Ishikawa (cell line): ENCODE results near the gene MYO15B.
A peak's percentile ranks its signal among the peaks of the same experiment; 100 is the strongest.

ENCODE experiments used
- CEBPB ChIP-seq: IDR thresholded peaks from 2 replicates; pipeline ENCODE4 v1.6.1; 2012
- CREB1 ChIP-seq: IDR thresholded peaks from 2 replicates; pipeline ENCODE4 v1.6.1; 2012; ENCODE audit warnings: low read depth
- EGR1 ChIP-seq: IDR thresholded peaks from 2 replicates; pipeline ENCODE4 v1.6.1; 2012
- EP300 ChIP-seq: IDR thresholded peaks from 2 replicates; pipeline ENCODE4 v1.6.1; 2012; ENCODE audit warnings: borderline replicate concordance
- FOXM1 ChIP-seq: IDR thresholded peaks from 2 replicates; pipeline ENCODE4 v1.6.1; 2012; ENCODE audit warnings: low read depth, borderline replicate concordance
- NFIC ChIP-seq: IDR thresholded peaks from 2 replicates; pipeline ENCODE4 v1.6.1; 2012
- RAD21 ChIP-seq: IDR thresholded peaks from 2 replicates; pipeline ENCODE4 v1.6.1; 2012; ENCODE audit warnings: low read depth
- TAF1 ChIP-seq: IDR thresholded peaks from 2 replicates; pipeline ENCODE4 v1.6.1; 2012; ENCODE audit warnings: low read depth, mild to moderate bottlenecking
- TCF12 ChIP-seq: IDR thresholded peaks from 2 replicates; pipeline ENCODE4 v1.6.1; 2012; ENCODE audit warnings: low read depth
- TEAD4 ChIP-seq: IDR thresholded peaks from 2 replicates; pipeline ENCODE4 v1.6.1; 2012
- USF1 ChIP-seq: IDR thresholded peaks from 2 replicates; pipeline ENCODE4 v1.6.1; 2012
- YY1 ChIP-seq: IDR thresholded peaks from 2 replicates; pipeline ENCODE4 v1.6.1; 2012; ENCODE audit warnings: low read depth
- ZBTB7A ChIP-seq: IDR thresholded peaks from 2 replicates; pipeline ENCODE4 v1.6.1; 2012; ENCODE audit warnings: low read depth
- TF ChIP-seq, protein P1 (sequence below): IDR thresholded peaks from 2 replicates; pipeline ENCODE4 v1.6.1; 2012
- TF ChIP-seq, protein P2 (sequence below): IDR thresholded peaks from 2 replicates; pipeline ENCODE4 v1.6.1; 2012; ENCODE audit warnings: low read depth, mild to moderate bottlenecking

The MYO15B gene

GRCh38 chr17:75595284-75595919 is 7.8 kb downstream of the MYO15B start:
- TF ChIP-seq YY1 (no peak), ZBTB7A (no peak), FOXM1 (no peak), EP300 (no peak), CEBPB (no peak), CREB1 (no peak), RAD21 (no peak), TEAD4 (no peak), TCF12 (no peak), TAF1 (no peak), USF1 (no peak), NFIC (no peak)
- TF ChIP-seq, protein P1, sequence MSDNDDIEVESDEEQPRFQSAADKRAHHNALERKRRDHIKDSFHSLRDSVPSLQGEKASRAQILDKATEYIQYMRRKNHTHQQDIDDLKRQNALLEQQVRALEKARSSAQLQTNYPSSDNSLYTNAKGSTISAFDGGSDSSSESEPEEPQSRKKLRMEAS: no peak
- TF ChIP-seq, protein P2, sequence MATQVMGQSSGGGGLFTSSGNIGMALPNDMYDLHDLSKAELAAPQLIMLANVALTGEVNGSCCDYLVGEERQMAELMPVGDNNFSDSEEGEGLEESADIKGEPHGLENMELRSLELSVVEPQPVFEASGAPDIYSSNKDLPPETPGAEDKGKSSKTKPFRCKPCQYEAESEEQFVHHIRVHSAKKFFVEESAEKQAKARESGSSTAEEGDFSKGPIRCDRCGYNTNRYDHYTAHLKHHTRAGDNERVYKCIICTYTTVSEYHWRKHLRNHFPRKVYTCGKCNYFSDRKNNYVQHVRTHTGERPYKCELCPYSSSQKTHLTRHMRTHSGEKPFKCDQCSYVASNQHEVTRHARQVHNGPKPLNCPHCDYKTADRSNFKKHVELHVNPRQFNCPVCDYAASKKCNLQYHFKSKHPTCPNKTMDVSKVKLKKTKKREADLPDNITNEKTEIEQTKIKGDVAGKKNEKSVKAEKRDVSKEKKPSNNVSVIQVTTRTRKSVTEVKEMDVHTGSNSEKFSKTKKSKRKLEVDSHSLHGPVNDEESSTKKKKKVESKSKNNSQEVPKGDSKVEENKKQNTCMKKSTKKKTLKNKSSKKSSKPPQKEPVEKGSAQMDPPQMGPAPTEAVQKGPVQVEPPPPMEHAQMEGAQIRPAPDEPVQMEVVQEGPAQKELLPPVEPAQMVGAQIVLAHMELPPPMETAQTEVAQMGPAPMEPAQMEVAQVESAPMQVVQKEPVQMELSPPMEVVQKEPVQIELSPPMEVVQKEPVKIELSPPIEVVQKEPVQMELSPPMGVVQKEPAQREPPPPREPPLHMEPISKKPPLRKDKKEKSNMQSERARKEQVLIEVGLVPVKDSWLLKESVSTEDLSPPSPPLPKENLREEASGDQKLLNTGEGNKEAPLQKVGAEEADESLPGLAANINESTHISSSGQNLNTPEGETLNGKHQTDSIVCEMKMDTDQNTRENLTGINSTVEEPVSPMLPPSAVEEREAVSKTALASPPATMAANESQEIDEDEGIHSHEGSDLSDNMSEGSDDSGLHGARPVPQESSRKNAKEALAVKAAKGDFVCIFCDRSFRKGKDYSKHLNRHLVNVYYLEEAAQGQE: no peak

DNA sequence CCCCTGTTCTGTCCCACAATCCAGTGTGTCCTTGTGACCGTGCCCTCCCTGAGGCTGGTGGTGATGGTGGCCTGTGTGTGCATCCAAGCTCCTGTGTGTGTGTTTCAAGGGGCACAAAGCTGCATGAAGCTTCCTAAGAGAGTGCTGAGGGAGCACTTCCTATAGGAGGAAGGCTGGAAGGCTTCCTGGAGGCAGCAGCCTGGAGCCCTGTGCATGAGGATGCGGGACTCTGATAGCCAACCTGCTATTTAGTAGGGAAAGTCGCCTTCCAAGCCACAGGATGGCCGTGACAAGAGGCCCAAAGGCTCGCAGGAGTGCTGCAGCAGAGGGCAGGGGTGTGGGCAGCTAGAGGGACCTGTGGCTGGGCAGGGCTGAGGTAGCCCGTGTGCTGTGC is 8.3 kb downstream of the MYO15B start:
- TF ChIP-seq, protein P1: no peak
- TF ChIP-seq CREB1 (no peak), YY1 (no peak), EGR1 (no peak), NFIC (no peak)

DNA sequence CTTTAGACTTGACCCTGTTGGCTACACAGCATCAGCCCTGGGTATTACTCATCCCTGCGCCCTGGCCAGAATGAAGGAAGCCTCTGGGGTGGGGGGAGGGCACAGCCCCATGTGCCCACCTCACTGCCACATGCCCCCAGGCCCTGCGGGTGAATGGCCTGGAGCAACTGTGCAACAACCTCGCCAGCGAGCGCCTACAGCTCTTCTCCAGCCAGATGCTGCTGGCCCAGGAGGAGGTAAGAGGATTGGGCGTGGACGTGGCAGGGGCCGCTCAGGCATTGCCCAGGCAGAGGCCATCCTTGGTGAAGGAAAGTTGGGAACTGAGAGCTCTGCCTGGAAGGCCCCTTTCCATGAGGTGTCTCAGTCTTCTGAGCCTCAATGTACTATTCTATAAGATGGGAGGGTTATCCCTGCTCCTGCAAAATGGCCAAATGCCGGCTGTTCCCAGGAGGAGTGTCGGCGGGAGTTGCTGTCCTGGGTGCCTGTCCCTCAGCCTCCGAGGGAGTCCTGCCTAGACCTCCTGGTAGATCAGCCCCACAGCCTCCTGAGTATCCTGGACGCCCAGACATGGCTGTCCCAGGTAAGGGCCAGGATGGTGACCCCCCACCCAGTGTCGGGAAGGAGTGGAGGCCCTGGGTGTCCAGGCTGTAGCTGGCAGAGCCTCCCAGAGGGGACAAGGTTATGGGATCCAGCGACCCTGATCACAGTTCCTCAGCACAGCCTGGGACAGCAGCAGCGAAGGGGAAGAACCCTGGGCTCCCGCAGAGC is 8.9 kb downstream of the MYO15B start:
- TF ChIP-seq ZBTB7A: no peak
- TF ChIP-seq TAF1: no peak
- TF ChIP-seq EP300: no peak
- TF ChIP-seq CREB1: no peak
- no peak for TF ChIP-seq FOXM1
- TF ChIP-seq TEAD4: no peak
- TF ChIP-seq USF1: no peak
- TF ChIP-seq CEBPB: no peak

DNA sequence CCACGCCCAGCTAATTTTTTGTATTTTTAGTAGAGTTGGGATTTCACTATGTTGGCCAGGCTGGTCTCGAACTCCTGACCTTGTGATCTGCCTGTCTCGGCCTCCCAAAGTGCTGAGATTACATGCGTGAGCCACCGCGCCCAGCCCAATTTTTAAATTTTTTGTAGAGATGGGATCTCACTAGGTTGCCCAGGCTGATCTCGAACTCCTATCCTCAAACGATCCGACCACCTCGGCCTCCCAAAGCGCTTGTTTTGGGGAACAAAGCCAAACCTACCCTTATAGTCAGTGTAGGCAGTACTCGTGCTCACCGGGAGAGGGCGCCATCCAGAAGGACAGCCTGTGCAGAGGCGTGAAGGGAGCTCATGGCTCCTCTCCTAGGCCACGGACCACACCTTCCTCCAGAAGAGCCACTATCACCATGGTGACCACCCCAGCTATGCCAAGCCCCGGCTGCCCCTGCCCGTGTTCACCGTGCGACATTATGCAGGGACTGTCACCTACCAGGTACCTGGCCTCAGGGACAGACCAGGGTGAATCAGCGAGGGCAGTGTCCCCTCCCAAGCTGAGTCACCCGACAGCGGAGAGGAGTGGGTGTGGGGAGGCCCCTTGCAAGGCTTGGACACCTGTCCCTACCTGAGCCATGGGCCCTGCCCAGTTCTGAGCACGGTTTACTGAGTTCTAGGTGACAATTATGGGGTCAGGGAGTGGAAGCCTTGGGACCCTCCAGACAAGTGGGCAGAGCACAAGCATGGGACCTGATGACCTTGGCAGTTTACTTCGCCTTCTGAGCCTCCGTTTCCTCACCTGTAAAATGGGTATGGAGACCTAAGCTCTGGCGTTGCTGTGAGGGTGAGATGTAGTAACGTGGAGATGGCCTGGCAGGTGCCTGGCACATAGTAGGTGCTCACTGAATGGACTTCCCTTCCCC is 13.7 kb downstream of the MYO15B start:
- peak; percentile 70 for TF ChIP-seq RAD21
- TF ChIP-seq, protein P2: no peak
- TF ChIP-seq USF1: no peak
- TF ChIP-seq, protein P1: peak; percentile 69
- TF ChIP-seq TCF12: no peak
- TF ChIP-seq FOXM1: no peak
- no peak for TF ChIP-seq TAF1
- TF ChIP-seq CREB1: no peak
- 0 out of 2 replicates have a peak, but pooled peaks have one; percentile 14 for TF ChIP-seq ZBTB7A
- peak; percentile 49; the same call in 1 of the 2 replicates for TF ChIP-seq YY1
- TF ChIP-seq NFIC: 0 out of 2 replicates have a peak, but pooled peaks have one; percentile 23
- no peak for TF ChIP-seq EGR1
- TF ChIP-seq EP300: no peak
- TF ChIP-seq TEAD4: no peak
